ENCODE results near the gene LCMT1.

GRCh38 chr16:25063865-25064264 is 47.7 kb upstream of the LCMT1 start:
- TF ChIP-seq HMGXB4 (CRISPR knock-in tag; IDR thresholded peaks at IDR 0.05; ENCODE audit: borderline replicate concordance) (no peak), POLR2A (IDR thresholded peaks at IDR 0.05; ENCODE audit: low read length) (no peak), RCOR1 (IDR thresholded peaks at IDR 0.05; ENCODE audit: low read depth, low read length) (no peak), KDM5A (IDR thresholded peaks at IDR 0.05) (no peak), REST (IDR thresholded peaks at IDR 0.05) (no peak), JUN (IDR thresholded peaks at IDR 0.05) (no peak), KDM1A (IDR thresholded peaks at IDR 0.05; ENCODE audit: low read depth) (no peak), USF2 (IDR thresholded peaks at IDR 0.05) (no peak)
